Upper lobe of right lung (tissue), 1 donor: ENCODE measurements around the gene SUPT16H. TPM values are rescaled to one million over a fixed set of nuclear protein-coding genes. Genes with fewer than 3 reads are reported as not detected.
"Not testable (repeated sequence)": the region's sequence is repeated elsewhere in the genome, so short reads cannot be mapped to it uniquely, and the experiment has no call there.

Experiments used
- ATAC-seq: fragments of 200-7000 bp; cut with Tn5 transposase; one replicate; pipeline ENCODE4 v1.9.1; 2020; ENCODE audit warnings: mild to moderate bottlenecking, moderate library complexity
- DNase-seq: peaks from one replicate; pipeline ENCODE4 v3.0.0-alpha.2; 2020
- H3K27ac ChIP-seq: fragments of 200-600 bp; one replicate; pipeline ENCODE4 v1.8.0; 2022
- H3K27me3 ChIP-seq: fragments of 200-600 bp; one replicate; pipeline ENCODE4 v1.8.0; 2022; ENCODE audit warnings: mild to moderate bottlenecking
- H3K36me3 ChIP-seq: fragments of 200-600 bp; one replicate; pipeline ENCODE4 v1.8.0; 2022
- H3K4me1 ChIP-seq: fragments of 200-600 bp; one replicate; pipeline ENCODE4 v1.8.0; 2022
- H3K4me3 ChIP-seq: fragments of 200-600 bp; one replicate; pipeline ENCODE4 v1.8.0; 2022; ENCODE audit warnings: mild to moderate bottlenecking
- H3K9me3 ChIP-seq: fragments of 200-600 bp; one replicate; pipeline ENCODE4 v1.8.0; 2022
- intact Hi-C: fragments of 100-400 bp; cut with DNase I; formaldehyde crosslinking; loops from one replicate; pipeline ENCODE4 v1.11.0; 2022
- total RNA-seq: library from RNA; stranded (reverse); fragmentation: NEBNext Ultra II Directional; extraction: Animal tissue kit (Norgen Biotek cat#: 25700); gene quantifications from one replicate; pipeline ENCODE4 v1.2.1, GENCODE V29; 2021
- TF ChIP-seq, protein P1 (sequence below): fragments of 200-600 bp; IDR thresholded peaks from one replicate; pipeline ENCODE4 v1.8.0; 2022; ENCODE audit warnings: antibody characterized with exemption
- donor health status: DM: no; HTN: yes; CAD: no; lungs with severe emphysema.

SUPT16H gene
- total RNA-seq, 1 donor from 2014 or later, result 48.8 TPM

DNA sequence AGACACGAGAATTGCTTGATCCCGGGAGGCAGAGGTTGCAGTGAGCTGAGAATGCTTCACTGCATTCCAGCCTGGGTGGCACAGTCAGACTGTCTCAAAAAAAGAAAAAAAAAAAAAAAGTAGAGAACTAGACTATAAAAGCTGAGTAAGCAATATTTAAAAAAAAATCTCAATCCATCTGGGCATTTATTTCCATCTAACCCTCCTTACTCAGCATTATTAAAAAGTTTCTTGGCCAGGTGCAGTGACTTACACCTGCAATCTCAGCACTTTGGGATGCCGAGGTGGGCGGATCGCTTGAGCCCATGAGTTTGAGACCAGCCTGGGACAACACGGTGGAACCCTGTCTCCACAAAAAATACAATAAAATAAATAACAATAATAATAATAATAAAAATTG is 4.5 kb downstream of the SUPT16H start:
- Histone ChIP-seq H3K27ac (no peak overlapping the region), H3K4me3 (no peak overlapping the region), H3K36me3 (no peaks in the 10 kb centered on the region), H3K9me3 (no peaks in the 10 kb centered on the region), H3K27me3 (no peaks in the 10 kb centered on the region), H3K4me1 (peaks cover 15% of the 10 kb centered on the region)
- TF ChIP-seq, protein P1, sequence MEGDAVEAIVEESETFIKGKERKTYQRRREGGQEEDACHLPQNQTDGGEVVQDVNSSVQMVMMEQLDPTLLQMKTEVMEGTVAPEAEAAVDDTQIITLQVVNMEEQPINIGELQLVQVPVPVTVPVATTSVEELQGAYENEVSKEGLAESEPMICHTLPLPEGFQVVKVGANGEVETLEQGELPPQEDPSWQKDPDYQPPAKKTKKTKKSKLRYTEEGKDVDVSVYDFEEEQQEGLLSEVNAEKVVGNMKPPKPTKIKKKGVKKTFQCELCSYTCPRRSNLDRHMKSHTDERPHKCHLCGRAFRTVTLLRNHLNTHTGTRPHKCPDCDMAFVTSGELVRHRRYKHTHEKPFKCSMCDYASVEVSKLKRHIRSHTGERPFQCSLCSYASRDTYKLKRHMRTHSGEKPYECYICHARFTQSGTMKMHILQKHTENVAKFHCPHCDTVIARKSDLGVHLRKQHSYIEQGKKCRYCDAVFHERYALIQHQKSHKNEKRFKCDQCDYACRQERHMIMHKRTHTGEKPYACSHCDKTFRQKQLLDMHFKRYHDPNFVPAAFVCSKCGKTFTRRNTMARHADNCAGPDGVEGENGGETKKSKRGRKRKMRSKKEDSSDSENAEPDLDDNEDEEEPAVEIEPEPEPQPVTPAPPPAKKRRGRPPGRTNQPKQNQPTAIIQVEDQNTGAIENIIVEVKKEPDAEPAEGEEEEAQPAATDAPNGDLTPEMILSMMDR, result no peak
- DNase-seq, result no peak
- intact Hi-C loops, result no loop called here
- no peak for ATAC-seq

DNA sequence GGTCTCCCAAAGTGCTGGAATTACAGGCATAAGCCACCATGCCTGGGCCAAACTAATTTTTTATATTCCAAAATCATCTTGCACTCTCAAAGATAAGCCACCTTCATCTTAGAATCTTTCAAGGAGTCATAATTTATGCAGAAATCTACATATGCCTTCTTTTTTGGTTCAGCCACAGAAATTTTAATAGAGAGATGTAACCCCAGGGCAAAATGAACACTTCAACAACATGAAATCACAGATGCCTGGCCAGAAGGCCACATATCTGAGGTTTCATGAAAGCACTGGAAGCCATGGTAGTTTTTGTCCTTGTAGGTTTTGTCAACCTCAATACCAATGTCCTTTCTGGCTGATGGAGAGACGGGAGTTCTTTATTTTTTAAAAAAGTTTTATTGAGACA is 9.8 kb downstream of the SUPT16H start:
- peaks cover 41% of the 10 kb centered on the region for H3K36me3 ChIP-seq
- no peaks in the 10 kb centered on the region for H3K4me1 ChIP-seq
- TF ChIP-seq, protein P1, result no peak
- DNase-seq, result no peak
- no peak overlapping the region for H3K4me3 ChIP-seq
- no peak for ATAC-seq
- H3K27ac ChIP-seq, result no peak overlapping the region
- intact Hi-C loops, result no loop called here
- H3K27me3 ChIP-seq, result no peaks in the 10 kb centered on the region
- H3K9me3 ChIP-seq, result no peaks in the 10 kb centered on the region

DNA sequence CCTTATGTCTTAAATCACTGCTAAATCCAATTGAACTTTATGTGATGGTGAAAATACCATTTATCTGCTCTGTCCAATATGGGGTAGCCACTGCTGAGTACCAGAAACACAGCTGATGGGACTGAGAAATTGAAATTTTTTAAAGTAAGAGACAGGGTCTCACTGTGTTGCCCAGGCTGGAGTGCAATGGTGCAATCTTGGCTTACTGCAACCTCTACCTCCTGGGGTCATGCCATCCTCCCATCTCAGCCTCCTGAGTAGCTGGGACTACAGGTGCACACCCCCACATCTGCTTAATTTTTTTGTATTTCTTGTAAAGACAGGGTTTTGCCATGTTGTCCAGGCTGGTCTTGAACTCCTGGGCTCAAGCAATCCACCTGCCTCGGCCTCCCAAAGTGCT is 11.0 kb downstream of the SUPT16H start:
- H3K9me3 ChIP-seq, H3K27ac ChIP-seq, DNase-seq, H3K4me1 ChIP-seq, ATAC-seq, intact Hi-C loops, H3K27me3 ChIP-seq, H3K4me3 ChIP-seq: not testable (repeated sequence)
- H3K36me3 ChIP-seq, result peaks cover 53% of the 10 kb centered on the region

DNA sequence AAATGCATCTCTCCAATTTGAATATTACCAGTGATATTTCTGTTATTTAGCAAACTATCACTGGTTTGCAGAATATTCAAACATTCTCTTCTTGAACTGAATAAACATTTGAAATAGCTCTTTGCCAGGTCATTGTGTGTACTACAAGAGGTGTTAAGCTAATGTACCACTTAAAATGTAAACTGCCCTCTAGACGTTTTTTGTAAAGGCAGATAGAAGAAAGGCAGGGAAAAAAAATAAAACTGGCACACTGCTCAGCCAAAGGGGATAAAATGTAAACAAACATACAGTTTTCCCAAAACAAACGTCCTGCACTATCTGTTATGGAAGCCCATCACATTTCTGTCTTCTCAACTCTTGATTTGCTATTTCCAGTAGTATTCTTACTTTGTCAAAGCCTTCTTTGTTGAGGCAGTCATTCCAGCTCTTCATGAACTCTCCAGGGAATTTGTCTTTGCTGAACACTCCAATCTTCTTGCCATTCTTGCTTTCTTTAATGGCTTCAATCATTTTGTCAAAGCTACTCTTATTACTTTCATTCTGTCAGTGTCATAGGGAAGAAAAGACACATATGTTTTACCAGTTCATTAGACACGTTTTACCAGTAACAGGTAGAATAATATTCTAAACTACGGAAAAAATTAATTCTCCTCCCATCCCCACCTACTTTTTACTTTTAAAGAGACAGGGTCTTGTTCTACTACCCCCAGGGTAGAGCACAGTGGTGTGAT is 13.7 kb downstream of the SUPT16H start:
- TF ChIP-seq, protein P1, result no peak
- intact Hi-C loops, result loop anchor here (10.0 kb wide), 1 partner anchor 115 kb away; no protein-coding TSS in a partner anchor
- Histone ChIP-seq H3K36me3 (peaks cover 79% of the 10 kb centered on the region), H3K4me1 (no peaks in the 10 kb centered on the region), H3K4me3 (no peak overlapping the region), H3K9me3 (no peaks in the 10 kb centered on the region), H3K27ac (no peak overlapping the region), H3K27me3 (no peaks in the 10 kb centered on the region)
- DNase-seq (no peak), ATAC-seq (no peak)

DNA sequence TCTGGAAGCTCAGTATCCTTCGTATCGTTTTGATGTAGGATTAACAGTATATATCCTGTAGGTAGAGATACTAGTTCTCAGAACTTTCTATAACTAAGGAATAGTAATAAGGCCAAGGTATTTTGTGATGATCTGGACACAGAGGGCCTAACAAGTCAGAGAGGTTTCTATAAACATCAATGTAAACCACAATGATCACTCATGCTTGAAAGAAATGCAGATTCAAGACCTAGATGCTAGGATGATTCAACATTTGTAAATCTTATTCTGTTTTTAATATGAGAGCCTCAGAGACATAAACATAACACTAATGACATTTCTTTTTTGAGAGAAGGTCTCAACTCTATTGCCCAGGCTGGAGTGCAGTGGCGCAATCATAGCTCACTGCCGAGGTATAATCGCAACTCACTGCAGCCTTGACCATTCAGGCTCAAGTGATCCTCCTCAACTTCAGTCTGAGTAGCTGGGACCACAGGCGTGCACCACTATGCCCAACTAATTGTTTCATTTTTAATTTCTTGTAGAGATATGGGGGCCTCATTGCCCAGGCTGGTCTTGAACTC is 16.2 kb downstream of the SUPT16H start:
- DNase-seq (no peak), ATAC-seq (no peak)
- intact Hi-C loops, result loop anchor here (10.0 kb wide), 1 partner anchor 113 kb away; no protein-coding TSS in a partner anchor
- TF ChIP-seq, protein P1, result no peak
- Histone ChIP-seq H3K9me3 (no peaks in the 10 kb centered on the region), H3K4me1 (no peaks in the 10 kb centered on the region), H3K4me3 (no peak overlapping the region), H3K27me3 (no peaks in the 10 kb centered on the region), H3K36me3 (peaks cover 99% of the 10 kb centered on the region), H3K27ac (no peak overlapping the region)

DNA sequence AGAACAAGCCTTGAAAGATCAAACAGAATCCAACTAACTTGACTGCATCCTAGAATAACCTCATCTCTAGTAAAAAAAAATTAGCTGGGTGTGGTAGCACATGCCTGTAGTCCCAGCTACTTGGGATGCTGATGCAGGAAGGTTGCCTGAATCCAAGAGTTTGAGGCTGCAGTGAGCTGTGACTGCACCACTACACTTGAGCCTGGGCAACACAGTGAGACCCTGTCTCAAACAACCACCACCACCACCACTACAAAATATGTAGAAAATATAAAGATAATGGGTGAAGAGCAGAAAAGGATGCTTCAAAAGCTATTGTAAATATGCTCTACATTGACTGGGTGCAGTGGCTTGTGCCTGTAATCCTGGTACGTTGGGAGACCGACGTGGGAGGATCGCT is 27.3 kb downstream of the SUPT16H start:
- TF ChIP-seq, protein P1, result no peak
- Histone ChIP-seq H3K4me1 (no peaks in the 10 kb centered on the region), H3K27ac (no peak overlapping the region), H3K4me3 (no peak overlapping the region), H3K27me3 (no peaks in the 10 kb centered on the region), H3K36me3 (peaks cover 98% of the 10 kb centered on the region), H3K9me3 (no peaks in the 10 kb centered on the region)
- DNase-seq (no peak), ATAC-seq (no peak)
- intact Hi-C loops, result no loop called here
